ENCODE measurements around the gene RGS5.

DNA sequence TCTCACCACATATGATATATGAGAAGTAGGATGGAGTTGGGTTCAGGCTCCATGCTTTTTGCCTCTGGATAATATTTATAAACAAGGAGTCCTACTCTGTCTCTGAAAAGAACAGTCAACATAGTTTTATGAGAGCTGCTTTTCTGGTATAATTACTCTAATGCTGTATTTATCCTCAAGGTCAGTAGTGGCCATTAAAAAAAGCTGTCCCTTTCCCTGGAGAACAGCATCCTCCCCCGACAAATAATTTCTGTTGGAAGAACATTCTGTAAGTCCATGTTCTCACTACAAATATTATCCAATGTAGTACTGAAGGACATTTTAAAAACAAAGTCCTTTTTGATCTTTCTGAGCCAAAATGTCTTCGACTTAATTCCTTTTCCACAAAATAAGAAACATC, 9.0 kb upstream of the RGS5 start:
- TF ChIP-seq ZFP3 (CRISPR knock-in tag; IDR thresholded peaks at IDR 0.05) (no peak), BACH2 (CRISPR knock-in tag; IDR thresholded peaks at IDR 0.05; ENCODE audit: borderline replicate concordance) (no peak), ARNTL (CRISPR knock-in tag; IDR thresholded peaks at IDR 0.05; ENCODE audit: borderline replicate concordance, low read depth) (no peak), ESRRG (CRISPR knock-in tag; IDR thresholded peaks at IDR 0.05) (no peak), ISL1 (CRISPR knock-in tag; IDR thresholded peaks at IDR 0.05) (no peak), PATZ1 (CRISPR knock-in tag; IDR thresholded peaks at IDR 0.05; ENCODE audit: borderline replicate concordance) (no peak), ZNF8 (CRISPR knock-in tag; IDR thresholded peaks at IDR 0.05) (no peak), GLIS3 (CRISPR knock-in tag; IDR thresholded peaks at IDR 0.05) (no peak), RARB (CRISPR knock-in tag; IDR thresholded peaks at IDR 0.05) (no peak), TCF4 (CRISPR knock-in tag; IDR thresholded peaks at IDR 0.05; ENCODE audit: borderline replicate concordance) (no peak)
- TF ChIP-seq, protein P1, sequence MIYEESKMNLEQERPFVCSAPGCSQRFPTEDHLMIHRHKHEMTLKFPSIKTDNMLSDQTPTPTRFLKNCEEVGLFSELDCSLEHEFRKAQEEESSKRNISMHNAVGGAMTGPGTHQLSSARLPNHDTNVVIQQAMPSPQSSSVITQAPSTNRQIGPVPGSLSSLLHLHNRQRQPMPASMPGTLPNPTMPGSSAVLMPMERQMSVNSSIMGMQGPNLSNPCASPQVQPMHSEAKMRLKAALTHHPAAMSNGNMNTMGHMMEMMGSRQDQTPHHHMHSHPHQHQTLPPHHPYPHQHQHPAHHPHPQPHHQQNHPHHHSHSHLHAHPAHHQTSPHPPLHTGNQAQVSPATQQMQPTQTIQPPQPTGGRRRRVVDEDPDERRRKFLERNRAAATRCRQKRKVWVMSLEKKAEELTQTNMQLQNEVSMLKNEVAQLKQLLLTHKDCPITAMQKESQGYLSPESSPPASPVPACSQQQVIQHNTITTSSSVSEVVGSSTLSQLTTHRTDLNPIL (CRISPR knock-in tag; IDR thresholded peaks at IDR 0.05; ENCODE audit: low read depth) = no peak

Measured in SK-N-SH treated with all-trans-retinoic acid at 6 μM for 48 hours (cell line).